LNCaP clone FGC (cell line): Measurements from ENCODE around the gene JAG1.

Experiments used
- DNase-seq: peaks from one replicate; pipeline ENCODE4 v3.0.0-alpha.2; 2011; ENCODE audit warnings: low read depth
- H3K4me3 ChIP-seq: 2 replicates; pipeline ENCODE4 v1.5.1; 2011; ENCODE audit warnings: mild to moderate bottlenecking, low read depth, low read length, control low read depth
- CTCF ChIP-seq: IDR thresholded peaks from 2 replicates; pipeline ENCODE4 v1.5.1; 2012; ENCODE audit warnings: mild to moderate bottlenecking; ENCODE audit not compliant: control insufficient read depth, insufficient read depth; ENCODE audit errors: extremely low read depth

Gene JAG1

GRCh38 chr20:10701607-10702006 is 27.8 kb upstream of the JAG1 start:
- H3K4me3 ChIP-seq: no peak overlapping the region
- no peak for DNase-seq
- no peak for TF ChIP-seq CTCF

GRCh38 chr20:10699941-10700340 is 26.1 kb upstream of the JAG1 start:
- no peak for TF ChIP-seq CTCF
- DNase-seq: no peak
- H3K4me3 ChIP-seq: no peak overlapping the region

- no peak for DNase-seq
- H3K4me3 ChIP-seq: no peak overlapping the region
- TF ChIP-seq CTCF: no peak
These were observed 25.7 kb upstream of the JAG1 start for GRCh38 chr20:10699489-10699888.

GRCh38 chr20:10696650-10697049 is 22.9 kb upstream of the JAG1 start:
- no peak overlapping the region for H3K4me3 ChIP-seq
- TF ChIP-seq CTCF: peak; percentile 60
- DNase-seq: no peak

GRCh38 chr20:10689385-10689784 is 15.6 kb upstream of the JAG1 start:
- DNase-seq: no peak
- no peak for TF ChIP-seq CTCF

GRCh38 chr20:10687895-10688294 is 14.1 kb upstream of the JAG1 start:
- no peak for TF ChIP-seq CTCF
- no peak for DNase-seq
- no peak overlapping the region for H3K4me3 ChIP-seq

More at GRCh38 chr20:10689385-10689784, 15.6 kb upstream of the JAG1 start:
- no peak overlapping the region for H3K4me3 ChIP-seq

GRCh38 chr20:10686356-10687133 is 12.7 kb upstream of the JAG1 start:
- no peak for TF ChIP-seq CTCF
- no peak for DNase-seq
- no peak overlapping the region for H3K4me3 ChIP-seq
